ENCODE measurements around the gene UBASH3B.
"Not testable (repeated sequence)": the region's sequence is repeated elsewhere in the genome, so short reads cannot be mapped to it uniquely, and the experiment has no call there.

Gene UBASH3B
- long read RNA-seq, donor 1: 0 reads
- long read RNA-seq, donor 2: 0 reads
- long read RNA-seq, donor 3: 0 reads
- long read RNA-seq, donor 4: 0 reads
- long read RNA-seq, donor 5: 0 reads
- long read RNA-seq, donor 6: 0 reads
- long read RNA-seq, donor 7, full-length matches to known transcripts: 5 of 5 reads
- long read RNA-seq, donor 7, partial matches to known transcripts: 0 of 5 reads
- long read RNA-seq, donor 7, other reads (novel, unspliced or antisense): 0 of 5 reads
- long read RNA-seq, donor 8, full-length matches to known transcripts: 1 of 1 reads
- long read RNA-seq, donor 8, partial matches to known transcripts: 0 of 1 reads
- long read RNA-seq, donor 8, other reads (novel, unspliced or antisense): 0 of 1 reads

DNA sequence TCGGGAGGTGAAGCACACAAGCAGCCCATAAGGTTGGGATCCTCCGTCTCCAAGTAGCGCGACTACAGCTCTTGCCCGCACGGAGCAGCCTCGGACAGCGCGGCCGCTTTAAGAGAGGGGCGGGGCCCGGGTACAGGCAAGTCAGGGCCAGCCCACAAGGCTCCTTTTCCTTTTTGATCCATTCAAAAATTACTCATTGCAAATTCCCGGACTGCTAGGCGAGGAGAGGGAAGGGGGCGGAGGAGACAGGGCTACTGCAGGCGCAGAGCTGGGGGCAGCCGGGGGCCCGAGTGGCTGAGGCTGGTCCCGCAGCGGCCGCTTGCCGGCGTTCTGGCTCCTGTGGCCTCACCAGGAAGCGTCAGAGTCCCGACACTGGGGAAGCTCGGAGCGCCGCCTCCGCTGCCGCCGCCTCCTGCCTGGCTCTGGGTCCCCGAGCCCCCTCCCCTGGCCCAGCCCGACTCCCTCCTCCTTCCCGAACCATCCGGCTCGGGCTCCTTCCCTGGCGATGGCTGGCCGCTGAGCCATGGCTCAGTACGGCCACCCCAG, at the start of gene UBASH3B:
Gene UBASH3B, plus strand, starts transcription at position 196 of the 546 bp plus-strand sequence. Its CDS starts 328 bp downstream, at position 524.
- DNase-seq: peak; percentile 96

DNA sequence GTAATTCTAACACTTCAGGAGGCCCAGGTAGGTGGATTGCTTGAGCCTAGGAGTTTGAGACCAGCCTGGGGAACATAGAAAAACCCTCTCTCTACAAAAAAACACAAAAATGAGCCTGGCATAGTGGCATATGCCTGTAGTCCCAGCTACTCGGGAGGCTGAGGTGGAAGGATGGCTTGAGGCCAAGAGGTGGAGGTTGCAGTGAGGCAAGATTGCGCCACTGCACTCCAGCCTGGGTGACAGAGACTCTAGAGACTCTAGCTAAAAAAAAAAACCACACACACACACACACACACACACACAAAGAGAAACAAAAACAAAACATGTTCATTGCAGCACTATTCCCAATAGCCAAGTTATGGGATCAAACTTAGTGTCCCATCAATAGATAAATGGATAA, 48.4 kb upstream of the UBASH3B start:
- DNase-seq: not testable (repeated sequence)

- DNase-seq: no peak
These were observed 43.2 kb upstream of the UBASH3B start for GRCh38 chr11:122612123-122612824.

DNA sequence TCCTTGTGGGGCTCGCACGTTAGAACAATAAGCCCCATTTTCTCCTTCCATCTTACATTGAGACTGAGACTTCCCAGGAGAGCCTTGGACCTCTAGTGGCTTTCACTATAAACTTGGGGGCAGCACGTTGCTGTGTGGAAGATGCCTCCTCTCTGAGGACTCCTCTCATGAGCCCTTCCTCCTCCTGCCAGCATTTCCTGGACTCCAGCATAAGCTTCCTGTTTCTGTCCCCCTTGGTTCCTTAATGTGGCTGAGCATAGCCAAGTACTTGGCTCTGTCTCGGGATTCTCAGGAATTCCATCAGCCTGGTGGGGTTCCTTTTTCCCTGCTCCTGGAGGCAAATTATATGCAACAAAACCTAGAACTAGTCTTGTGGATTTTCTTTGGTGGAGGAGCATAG, 38.8 kb upstream of the UBASH3B start:
- no peak for DNase-seq

- DNase-seq: no peak
These were observed 38.2 kb upstream of the UBASH3B start for GRCh38 chr11:122617297-122617696.

GRCh38 chr11:122617926-122618325, 37.6 kb upstream of the UBASH3B start:
- DNase-seq: no peak

- no peak for DNase-seq
These were observed 36.6 kb upstream of the UBASH3B start for GRCh38 chr11:122618927-122619326.

DNA sequence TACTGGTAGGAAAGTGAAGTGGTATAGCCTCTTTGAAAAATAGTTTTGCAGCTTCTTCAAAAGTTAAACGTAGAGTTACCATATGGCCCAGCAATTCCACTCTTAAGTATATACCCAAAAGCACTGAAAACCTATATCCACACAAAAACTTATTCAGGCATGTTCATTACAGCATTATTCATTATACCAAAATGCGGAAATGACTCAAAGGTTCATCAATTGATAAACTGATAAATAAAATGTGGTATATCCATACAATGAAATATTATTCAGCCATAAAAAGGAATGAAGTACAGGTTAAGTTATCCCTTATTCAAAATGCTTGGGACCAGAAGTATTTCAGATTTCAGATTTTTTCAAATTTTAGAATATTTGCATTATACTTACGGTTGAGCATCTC, 35.8 kb upstream of the UBASH3B start:
- DNase-seq: no peak

DNA sequence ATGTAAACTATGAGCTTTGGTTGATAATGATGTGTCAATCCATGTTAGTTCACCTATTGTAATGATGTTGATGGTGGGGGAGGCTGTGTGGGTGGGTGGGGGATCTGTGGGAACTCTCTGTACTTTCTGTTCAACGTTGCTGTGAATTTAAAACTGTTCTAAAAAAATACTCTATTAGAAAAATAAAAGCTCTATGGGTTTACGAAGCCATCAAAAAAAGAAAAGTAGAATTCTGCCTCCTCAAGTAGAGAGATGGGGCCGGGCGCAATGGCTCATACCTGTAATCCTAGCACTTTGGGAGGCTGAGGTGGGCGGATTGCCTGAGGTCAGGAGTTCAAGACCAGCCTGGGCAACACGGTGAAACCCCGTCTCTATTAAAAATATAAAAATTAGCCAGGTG, 30.0 kb upstream of the UBASH3B start:
- DNase-seq: not testable (repeated sequence)

DNA sequence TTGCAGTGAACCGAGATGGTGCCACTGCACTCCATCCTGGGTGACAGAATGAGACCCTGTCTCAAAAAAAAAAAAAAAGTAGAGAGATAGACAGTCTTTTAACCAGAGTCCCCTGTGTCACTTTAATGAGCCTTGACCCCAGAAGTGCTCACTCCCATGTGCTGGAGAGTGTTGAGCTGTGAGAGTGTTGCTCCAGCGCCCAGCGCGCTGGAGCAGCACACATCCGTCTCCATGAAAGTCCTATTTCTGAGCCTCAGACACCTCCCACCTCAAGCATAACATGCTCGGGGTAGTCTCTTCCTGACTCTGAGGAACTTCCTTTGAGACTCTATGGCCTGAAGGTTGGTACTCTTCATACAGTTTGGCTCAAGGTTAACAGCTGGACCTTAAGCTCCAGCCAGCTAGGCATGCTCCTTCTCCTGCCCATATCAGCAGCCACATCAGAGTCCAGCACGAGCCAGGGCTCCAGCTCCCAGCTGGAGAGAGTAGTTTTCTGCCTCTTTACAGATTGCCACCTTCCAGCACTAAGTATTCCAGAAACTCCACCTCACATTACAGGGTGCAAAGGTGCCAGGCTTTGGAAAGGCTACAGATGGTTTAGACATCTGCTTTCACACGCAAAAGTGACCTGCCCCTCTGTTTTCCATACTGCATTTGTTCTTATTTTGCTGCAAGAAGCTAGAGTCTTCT, 29.4 kb upstream of the UBASH3B start:
- DNase-seq: peak; percentile 10

DNA sequence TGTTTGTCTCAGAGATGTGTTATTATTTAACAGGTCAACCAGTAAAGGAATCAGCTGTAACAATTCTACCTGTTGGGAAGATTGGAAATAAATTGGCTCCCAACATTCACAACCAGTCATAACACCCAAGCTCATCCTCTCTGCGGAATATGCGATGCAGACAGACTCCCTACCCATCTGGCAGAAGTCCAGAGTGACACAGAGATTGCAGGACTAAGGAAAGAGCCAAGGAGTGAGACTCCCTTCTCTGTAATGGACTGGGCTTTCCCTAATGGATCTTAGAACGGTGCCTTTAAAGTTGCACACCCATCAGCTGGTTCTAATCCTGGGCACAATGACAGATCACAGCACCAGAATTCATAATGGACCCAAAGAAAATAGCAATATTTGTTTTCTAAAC, 27.8 kb upstream of the UBASH3B start:
- no peak for DNase-seq

- DNase-seq: peak; percentile 23
These were observed 26.5 kb upstream of the UBASH3B start for GRCh38 chr11:122628810-122629555.

GRCh38 chr11:122632181-122632824, 23.2 kb upstream of the UBASH3B start:
- DNase-seq: no peak

GRCh38 chr11:122633219-122633829, 22.2 kb upstream of the UBASH3B start:
- DNase-seq: peak; percentile 13

- DNase-seq: no peak
These were observed 21.0 kb upstream of the UBASH3B start for GRCh38 chr11:122634501-122634900.

- DNase-seq: no peak
These were observed 18.0 kb upstream of the UBASH3B start for GRCh38 chr11:122637541-122637940.

- DNase-seq: no peak
These were observed 13.0 kb upstream of the UBASH3B start for GRCh38 chr11:122642472-122642922.

GRCh38 chr11:122642971-122643370, 12.6 kb upstream of the UBASH3B start:
- no peak for DNase-seq

DNA sequence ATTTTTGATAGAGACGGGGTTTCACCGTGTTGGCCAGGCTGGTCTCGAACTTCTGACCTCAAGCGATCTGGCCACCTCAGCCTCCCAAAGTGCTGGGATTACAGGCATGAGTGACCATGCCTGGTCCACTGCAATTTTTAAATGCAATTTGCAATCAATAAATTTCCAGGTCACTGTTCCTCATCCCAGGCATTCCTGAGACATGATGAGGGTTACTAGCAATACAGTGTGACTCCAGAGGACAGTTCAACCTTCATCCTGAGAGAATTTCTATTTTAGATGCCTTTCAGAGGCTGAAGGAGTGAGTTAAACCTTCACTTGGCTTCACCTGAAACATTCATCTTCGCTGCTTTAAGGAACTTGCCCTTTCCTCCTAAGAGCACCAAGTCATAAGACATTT, 9.7 kb upstream of the UBASH3B start:
- DNase-seq: no peak

DNA sequence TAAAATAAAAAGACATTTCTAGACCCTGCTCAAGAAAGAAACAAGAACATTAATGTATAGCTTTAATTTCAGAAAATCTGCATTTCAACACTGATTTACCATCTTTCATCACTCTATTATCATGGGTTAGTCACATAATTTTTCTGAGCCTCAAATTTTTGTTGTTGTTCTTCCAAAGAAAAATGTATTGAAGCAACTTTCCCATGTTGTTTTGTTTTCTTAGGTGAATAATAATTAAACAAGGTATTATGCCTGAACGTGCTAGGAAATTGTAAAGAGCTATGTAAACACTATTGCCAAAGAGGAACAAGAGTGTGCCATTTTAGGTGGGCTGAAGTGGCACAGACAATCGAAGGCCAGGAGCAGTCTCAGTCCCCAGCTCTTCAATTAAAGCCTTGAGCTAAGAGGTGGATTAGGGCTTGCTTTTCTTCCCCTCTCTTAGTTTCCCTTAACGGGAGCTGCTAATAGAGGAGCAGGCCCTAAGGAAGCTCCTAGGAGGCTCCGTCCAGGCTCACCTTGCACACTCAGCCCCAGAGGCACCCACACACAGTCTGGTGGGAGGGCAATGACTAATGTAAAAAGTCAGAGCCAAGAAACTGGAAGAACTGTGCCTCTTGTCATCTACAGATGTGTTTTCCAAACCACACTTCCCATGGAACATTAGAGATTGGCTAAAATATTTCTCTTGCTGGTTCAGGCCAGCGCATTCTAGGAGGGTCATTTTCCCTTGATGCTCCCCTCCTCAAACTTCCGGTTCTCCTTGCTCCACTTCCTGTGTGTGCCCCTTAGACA, 8.8 kb upstream of the UBASH3B start:
- no peak for DNase-seq

Data from right kidney (tissue), 9 donors.